ENCODE measurements around the gene UBQLNL. TPM values are rescaled to one million over a fixed set of nuclear protein-coding genes. Genes with fewer than 3 reads are reported as not detected.

Gene UBQLNL
- total RNA-seq, 1 experiment from 2014 or later = not detected

DNA sequence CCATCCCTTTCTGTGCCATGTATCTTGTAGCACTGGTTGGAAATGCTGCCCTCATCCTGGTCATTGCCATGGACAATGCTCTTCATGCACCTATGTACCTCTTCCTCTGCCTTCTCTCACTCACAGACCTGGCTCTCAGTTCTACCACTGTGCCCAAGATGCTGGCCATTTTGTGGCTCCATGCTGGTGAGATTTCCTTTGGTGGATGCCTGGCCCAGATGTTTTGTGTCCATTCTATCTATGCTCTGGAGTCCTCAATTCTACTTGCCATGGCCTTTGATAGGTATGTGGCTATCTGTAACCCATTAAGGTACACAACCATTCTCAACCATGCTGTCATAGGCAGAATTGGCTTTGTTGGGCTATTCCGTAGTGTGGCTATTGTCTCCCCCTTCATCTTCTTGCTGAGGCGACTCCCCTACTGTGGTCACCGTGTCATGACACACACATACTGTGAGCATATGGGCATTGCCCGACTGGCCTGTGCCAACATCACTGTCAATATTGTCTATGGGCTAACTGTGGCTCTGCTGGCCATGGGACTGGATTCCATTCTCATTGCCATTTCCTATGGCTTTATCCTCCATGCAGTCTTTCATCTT lies 27.6 kb downstream of the UBQLNL start:
- Histone ChIP-seq H2AK5ac (ENCODE audit: insufficient read length, low read length) (no peak overlapping the region), H2BK20ac (ENCODE audit: low read depth, low read length, poor library complexity, severe bottlenecking) (no peak overlapping the region), H3K4me1 (ENCODE audit: insufficient read depth, low read length) (no peaks in the 10 kb centered on the region), H2BK120ac (ENCODE audit: low read depth, low read length, poor library complexity, severe bottlenecking) (no peak overlapping the region), H3K18ac (ENCODE audit: insufficient read length, low read depth, low read length) (no peak overlapping the region), H3T11ph (ENCODE audit: low read length) (no peak overlapping the region), H3K79me1 (ENCODE audit: insufficient read depth, low read depth, low read length, poor library complexity, severe bottlenecking) (no peaks in the 10 kb centered on the region), H3K9me3 (ENCODE audit: control insufficient read depth, low read depth, low read length) (no peaks in the 10 kb centered on the region), H4K20me1 (ENCODE audit: control insufficient read depth, insufficient read depth, insufficient read length) (no peaks in the 10 kb centered on the region), H3K27me3 (ENCODE audit: insufficient read depth, low read length) (no peaks in the 10 kb centered on the region), H3K4me2 (ENCODE audit: insufficient read depth, insufficient read length, low read length) (no peak overlapping the region), H3K23ac (ENCODE audit: insufficient read length, low read depth, low read length) (no peak overlapping the region), H4K8ac (replicated peaks; ENCODE audit: insufficient read length, low read depth, low read length) (no peak overlapping the region), H3K23me2 (ENCODE audit: insufficient read length, low read depth, low read length, poor library complexity, severe bottlenecking) (no peaks in the 10 kb centered on the region), H3K9ac (ENCODE audit: extremely low read depth, insufficient read length, low read length) (no peak overlapping the region), H3K27ac (ENCODE audit: insufficient read length, low read depth, low read length) (no peak overlapping the region), H4K5ac (ENCODE audit: insufficient read length, low read depth, low read length) (no peak overlapping the region), H2BK15ac (ENCODE audit: low read depth, low read length) (no peak overlapping the region), H3K79me2 (ENCODE audit: insufficient read depth, low read length) (no peaks in the 10 kb centered on the region), H3K14ac (ENCODE audit: insufficient read depth, low read length) (no peak overlapping the region), H3K56ac (ENCODE audit: insufficient read length, low read depth, low read length) (no peak overlapping the region), H4K91ac (ENCODE audit: insufficient read length, low read depth, low read length) (no peak overlapping the region), H2BK12ac (ENCODE audit: insufficient read length, low read depth, low read length) (no peak overlapping the region), H2AFZ (ENCODE audit: low read length) (no peak overlapping the region), H2BK5ac (ENCODE audit: insufficient read length, low read length) (no peak overlapping the region), H3K4ac (ENCODE audit: low read depth, low read length) (no peak overlapping the region)
- Mint-ChIP-seq H3K27ac (no peak overlapping the region), H3K27me3 (ENCODE audit: low read depth) (no peaks in the 10 kb centered on the region), H3K4me3 (no peak overlapping the region), H3K36me3 (ENCODE audit: insufficient read depth in 1 of 3, low read depth in 3 of 3) (no peaks in the 10 kb centered on the region), H3K4me1 (peaks cover 0 to 3% of the 10 kb centered on the region in 2 experiments; a peak in 1 of 4 replicates), H3K9me3 (no peaks in the 10 kb centered on the region)
- DNase-seq = no peak
- WGBS (ENCODE audit: extremely low coverage, insufficient read length, low lambda C conversion rate) = no CpG with 5 or more reads among the region's 4 CpGs
- no peak for TF ChIP-seq CTCF (conservative IDR thresholded peaks at IDR 0.05)
